Neural cell (in vitro differentiated cells): Measurements from ENCODE around the gene MLLT1. TPM values are rescaled to one million over a fixed set of nuclear protein-coding genes. Genes with fewer than 3 reads are reported as not detected.

Experiments
- H2AFZ ChIP-seq: fragments of 200-600, 300-800 bp; sonication (generic), shearing (Covaris generic); 2 replicates; pipeline ENCODE4 v1.6.0; 2014; ENCODE audit warnings: low read depth, mild to moderate bottlenecking, antibody characterized with exemption, low read length, moderate library complexity
- H3F3A ChIP-seq: fragments of 200-600 bp; shearing (Covaris generic); 2 replicates; pipeline ENCODE4 v1.6.1; 2016; ENCODE audit warnings: mild to moderate bottlenecking, moderate library complexity, mixed read lengths, antibody characterized with exemption, low read length; ENCODE audit not compliant: insufficient read depth, poor library complexity, severe bottlenecking
- H3K27ac ChIP-seq: fragments of 200-600, 300-800 bp; sonication (generic), shearing (Covaris generic); 2 replicates; pipeline ENCODE4 v1.5.1; 2014; ENCODE audit warnings: mild to moderate bottlenecking, low read length, moderate library complexity
- H3K27me3 ChIP-seq: fragments of 300-800, 200-600 bp; sonication (generic), shearing (Covaris generic); 2 replicates; pipeline ENCODE4 v1.6.0; 2014; ENCODE audit warnings: mild to moderate bottlenecking, low read depth, low read length, moderate library complexity; ENCODE audit not compliant: insufficient read depth
- H3K36me3 ChIP-seq: fragments of 300-800, 200-600 bp; sonication (generic), shearing (Covaris generic); 2 replicates; pipeline ENCODE4 v1.5.1; 2014; ENCODE audit warnings: mild to moderate bottlenecking, antibody characterized with exemption, low read length, moderate library complexity; ENCODE audit not compliant: insufficient read depth
- H3K4me2 ChIP-seq: fragments of 300-800, 200-600 bp; sonication (generic), shearing (Covaris generic); 2 replicates; pipeline ENCODE4 v1.6.0; 2014; ENCODE audit warnings: mild to moderate bottlenecking, low read length
- H3K4me3 ChIP-seq: fragments of 300-800, 200-600 bp; sonication (generic), shearing (Covaris generic); 2 replicates; pipeline ENCODE4 v1.5.1; 2014; ENCODE audit warnings: mild to moderate bottlenecking, low read length, moderate library complexity
- H3K79me2 ChIP-seq: fragments of 200-600 bp; shearing (Covaris generic); replicated peaks from 2 replicates; pipeline ENCODE4 v1.6.0; 2014; ENCODE audit warnings: mild to moderate bottlenecking, low read length, moderate library complexity; ENCODE audit not compliant: insufficient read depth
- H3K9ac ChIP-seq: fragments of 300-800, 200-600 bp; sonication (generic), shearing (Covaris generic); 2 replicates; pipeline ENCODE4 v1.6.1; 2016; ENCODE audit warnings: mild to moderate bottlenecking, low read length, mixed read lengths
- H3K9me2 ChIP-seq: fragments of 200-600 bp; shearing (Covaris generic); 2 replicates; pipeline ENCODE4 v1.6.1; 2016; ENCODE audit warnings: mild to moderate bottlenecking, low read length, mixed read lengths; ENCODE audit not compliant: insufficient read depth
- H3K9me3 ChIP-seq: fragments of 200-600, 300-800 bp; sonication (generic), shearing (Covaris generic); 2 replicates; pipeline ENCODE4 v1.6.1; 2016; ENCODE audit warnings: mild to moderate bottlenecking, mixed run types, low read length, moderate library complexity, mixed read lengths
- H4K20me1 ChIP-seq: fragments of 200-600 bp; shearing (Covaris generic); 2 replicates; pipeline ENCODE4 v1.6.1; 2016; ENCODE audit warnings: mild to moderate bottlenecking, mixed run types; ENCODE audit not compliant: insufficient read depth
- CTCF ChIP-seq: fragments of 450-650 bp; IDR thresholded peaks from 2 replicates; pipeline ENCODE4 v1.5.1; 2014; ENCODE audit warnings: antibody characterized with exemption, mild to moderate bottlenecking, moderate library complexity; ENCODE audit not compliant: poor library complexity, severe bottlenecking
- EP300 ChIP-seq: fragments of 450-650 bp; conservative IDR thresholded peaks from 2 replicates; pipeline ENCODE4 v1.6.1; 2014; ENCODE audit warnings: antibody characterized with exemption, mild to moderate bottlenecking, moderate library complexity; ENCODE audit not compliant: poor library complexity, severe bottlenecking
- EZH2 ChIP-seq: fragments of 200-600, 300-800 bp; shearing (Covaris generic), sonication (generic); IDR thresholded peaks from 2 replicates; pipeline ENCODE4 v1.6.1; 2014; ENCODE audit warnings: antibody characterized with exemption, low read length, borderline replicate concordance, mild to moderate bottlenecking; ENCODE audit not compliant: insufficient read depth, poor library complexity, severe bottlenecking
- MXI1 ChIP-seq: fragments of 450-650 bp; conservative IDR thresholded peaks from 2 replicates; pipeline ENCODE4 v1.6.1; 2014; ENCODE audit warnings: antibody characterized with exemption, mild to moderate bottlenecking; ENCODE audit not compliant: poor library complexity, severe bottlenecking
- POLR2AphosphoS5 ChIP-seq: IDR thresholded peaks from 2 replicates; pipeline ENCODE4 v1.6.1; 2012
- RAD21 ChIP-seq: fragments of 450-650 bp; conservative IDR thresholded peaks from 2 replicates; pipeline ENCODE4 v1.6.1; 2014; ENCODE audit warnings: antibody characterized with exemption, mild to moderate bottlenecking, moderate library complexity
- SMC3 ChIP-seq: fragments of 450-650 bp; conservative IDR thresholded peaks from 2 replicates; pipeline ENCODE4 v1.6.1; 2014; ENCODE audit warnings: antibody characterized with exemption, mild to moderate bottlenecking, moderate library complexity; ENCODE audit not compliant: poor library complexity
- TAF1 ChIP-seq: IDR thresholded peaks from 2 replicates; pipeline ENCODE4 v1.6.1; 2012; ENCODE audit warnings: low read depth
- polyA plus RNA-seq: library from polyadenylated mRNA; depleted of rRNA; stranded (reverse); fragments of >200 nt; gene quantifications from 2 replicates; pipeline ENCODE4 v1.2.3, GENCODE V29; 2014
- TF ChIP-seq, protein P1 (sequence below): IDR thresholded peaks from 2 replicates; pipeline ENCODE4 v1.6.1; 2012; ENCODE audit warnings: borderline replicate concordance

Gene MLLT1
- polyA plus RNA-seq, 1 donor from 2014 or later, result 34.0 TPM

- H3K4me2 ChIP-seq, result no peak overlapping the region
- H3K4me3 ChIP-seq, result no peak overlapping the region
- no peaks in the 10 kb centered on the region for H3K79me2 ChIP-seq
- no peak overlapping the region for H2AFZ ChIP-seq
- H4K20me1 ChIP-seq, result no peaks in the 10 kb centered on the region
- H3K9me3 ChIP-seq, result peaks cover 5% of the 10 kb centered on the region
- no peaks in the 10 kb centered on the region for H3K27me3 ChIP-seq
- no peaks in the 10 kb centered on the region for H3K36me3 ChIP-seq
- TF ChIP-seq POLR2AphosphoS5, result no peak
- H3K9ac ChIP-seq, result no peak overlapping the region
- no peaks in the 10 kb centered on the region for H3K9me2 ChIP-seq
- H3K27ac ChIP-seq, result no peak overlapping the region
- H3F3A ChIP-seq, result no peaks in the 10 kb centered on the region
Measured at GRCh38 chr19:6185835-6186834, 93.6 kb downstream of the MLLT1 start.

DNA sequence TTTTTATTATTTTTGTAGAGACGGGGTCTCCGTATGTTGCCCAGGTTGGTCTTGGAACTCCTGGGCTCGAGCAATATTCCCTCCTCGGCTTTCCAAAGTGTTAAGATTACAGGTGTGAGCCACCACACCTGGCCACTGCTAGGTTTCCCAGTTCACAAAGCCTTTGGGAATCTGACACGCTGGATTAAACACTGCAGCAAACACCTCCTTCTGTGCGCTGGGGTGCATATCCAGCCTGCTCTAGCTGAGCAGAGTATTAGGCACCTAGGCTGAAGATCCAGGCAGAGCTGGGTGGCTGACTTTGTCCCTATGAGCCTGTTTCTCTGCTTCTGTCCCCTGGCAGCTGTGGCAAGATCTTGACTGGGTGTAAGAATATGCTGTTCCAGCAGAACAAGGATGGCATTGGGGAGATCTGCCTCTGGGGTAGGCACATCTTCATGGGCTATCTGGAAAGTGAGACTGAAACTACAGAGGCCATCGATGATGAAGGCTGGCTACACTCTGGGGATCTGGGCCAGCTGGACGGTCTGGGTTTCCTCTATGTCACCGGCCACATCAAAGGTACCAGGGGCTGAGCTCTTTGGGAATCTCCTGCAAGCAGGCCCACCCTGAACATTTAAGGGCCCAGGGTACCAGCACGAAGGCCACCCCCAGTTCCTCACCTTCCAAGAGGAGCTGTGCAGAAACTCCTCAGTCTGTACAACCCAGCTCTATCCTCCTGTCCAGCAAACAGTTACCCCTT, 94.5 kb downstream of the MLLT1 start:
- Histone ChIP-seq H3K27ac (no peak overlapping the region), H3K27me3 (no peaks in the 10 kb centered on the region), H4K20me1 (no peaks in the 10 kb centered on the region), H3K79me2 (no peaks in the 10 kb centered on the region), H3F3A (no peaks in the 10 kb centered on the region), H3K9ac (no peak overlapping the region), H3K9me3 (peaks cover 5% of the 10 kb centered on the region), H3K9me2 (no peaks in the 10 kb centered on the region), H3K4me2 (no peak overlapping the region), H3K36me3 (no peaks in the 10 kb centered on the region), H3K4me3 (no peak overlapping the region), H2AFZ (no peak overlapping the region)
- no peak for TF ChIP-seq EZH2
- no peak for TF ChIP-seq EP300
- TF ChIP-seq POLR2AphosphoS5, result no peak
- no peak for TF ChIP-seq MXI1

DNA sequence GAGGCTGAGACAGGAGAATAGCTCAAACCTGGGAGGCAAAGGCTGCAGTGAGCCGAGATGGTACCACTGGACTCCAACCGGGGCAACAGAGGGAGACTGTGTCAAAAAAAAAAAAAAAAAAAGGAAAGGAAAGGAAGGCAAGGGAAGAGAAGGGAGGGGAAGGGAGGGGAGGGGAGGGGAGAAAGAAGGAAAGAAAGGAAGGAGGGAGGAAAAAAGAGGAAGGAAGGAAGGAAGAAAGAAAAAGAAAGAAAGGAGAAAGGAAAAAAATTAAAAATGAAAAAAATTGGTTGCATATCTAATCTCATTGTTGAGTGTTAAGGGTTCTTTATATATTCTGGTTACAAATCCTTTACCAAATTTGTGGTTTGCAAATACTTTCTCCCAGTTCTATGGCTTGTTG, 98.7 kb downstream of the MLLT1 start:
- TF ChIP-seq RAD21 (no peak), SMC3 (no peak), MXI1 (no peak), TAF1 (no peak), EP300 (no peak), CTCF (no peak), POLR2AphosphoS5 (no peak), EZH2 (no peak)
- TF ChIP-seq, protein P1, sequence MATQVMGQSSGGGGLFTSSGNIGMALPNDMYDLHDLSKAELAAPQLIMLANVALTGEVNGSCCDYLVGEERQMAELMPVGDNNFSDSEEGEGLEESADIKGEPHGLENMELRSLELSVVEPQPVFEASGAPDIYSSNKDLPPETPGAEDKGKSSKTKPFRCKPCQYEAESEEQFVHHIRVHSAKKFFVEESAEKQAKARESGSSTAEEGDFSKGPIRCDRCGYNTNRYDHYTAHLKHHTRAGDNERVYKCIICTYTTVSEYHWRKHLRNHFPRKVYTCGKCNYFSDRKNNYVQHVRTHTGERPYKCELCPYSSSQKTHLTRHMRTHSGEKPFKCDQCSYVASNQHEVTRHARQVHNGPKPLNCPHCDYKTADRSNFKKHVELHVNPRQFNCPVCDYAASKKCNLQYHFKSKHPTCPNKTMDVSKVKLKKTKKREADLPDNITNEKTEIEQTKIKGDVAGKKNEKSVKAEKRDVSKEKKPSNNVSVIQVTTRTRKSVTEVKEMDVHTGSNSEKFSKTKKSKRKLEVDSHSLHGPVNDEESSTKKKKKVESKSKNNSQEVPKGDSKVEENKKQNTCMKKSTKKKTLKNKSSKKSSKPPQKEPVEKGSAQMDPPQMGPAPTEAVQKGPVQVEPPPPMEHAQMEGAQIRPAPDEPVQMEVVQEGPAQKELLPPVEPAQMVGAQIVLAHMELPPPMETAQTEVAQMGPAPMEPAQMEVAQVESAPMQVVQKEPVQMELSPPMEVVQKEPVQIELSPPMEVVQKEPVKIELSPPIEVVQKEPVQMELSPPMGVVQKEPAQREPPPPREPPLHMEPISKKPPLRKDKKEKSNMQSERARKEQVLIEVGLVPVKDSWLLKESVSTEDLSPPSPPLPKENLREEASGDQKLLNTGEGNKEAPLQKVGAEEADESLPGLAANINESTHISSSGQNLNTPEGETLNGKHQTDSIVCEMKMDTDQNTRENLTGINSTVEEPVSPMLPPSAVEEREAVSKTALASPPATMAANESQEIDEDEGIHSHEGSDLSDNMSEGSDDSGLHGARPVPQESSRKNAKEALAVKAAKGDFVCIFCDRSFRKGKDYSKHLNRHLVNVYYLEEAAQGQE, result no peak
- Histone ChIP-seq H3K9ac (no peak overlapping the region), H4K20me1 (no peaks in the 10 kb centered on the region), H3K9me3 (peaks cover 5% of the 10 kb centered on the region), H3F3A (no peaks in the 10 kb centered on the region), H3K4me3 (no peak overlapping the region), H3K4me2 (no peak overlapping the region), H3K27ac (no peak overlapping the region), H3K27me3 (no peaks in the 10 kb centered on the region), H2AFZ (no peak overlapping the region), H3K36me3 (no peaks in the 10 kb centered on the region), H3K9me2 (no peaks in the 10 kb centered on the region), H3K79me2 (no peaks in the 10 kb centered on the region)
